Stimulated activated effector memory CD8-positive, alpha-beta T cell treated with anti-CD3 and anti-CD28 coated beads, Interleukin-12 subunit alpha, Interleukin-12 subunit beta, amount 100 ng/mL, for 72 hours (primary cell): ENCODE results near the gene SCNN1A.

Source experiments
- ATAC-seq: fragments of 150-1000 bp; cut with Tn5 transposase; 2 replicates; pipeline ENCODE4 v1.10.0; 2021
- DNase-seq, 2 donors: peaks; one replicate each; pipeline ENCODE4 v3.0.0; 2021 to 2022; ENCODE audit warnings: low spot score in 2 of 2
- H3K27ac Mint-ChIP-seq: one replicate; pipeline ENCODE4 v1.8.0; 2022; ENCODE audit warnings: mild to moderate bottlenecking, mixed read lengths
- H3K36me3 Mint-ChIP-seq: one replicate; pipeline ENCODE4 v1.8.0; 2022; ENCODE audit warnings: mild to moderate bottlenecking, mixed read lengths
- H3K4me1 Mint-ChIP-seq: one replicate; pipeline ENCODE4 v1.8.0; 2022; ENCODE audit warnings: mixed read lengths
- H3K4me3 Mint-ChIP-seq: one replicate; pipeline ENCODE4 v1.8.0; 2022; ENCODE audit warnings: mild to moderate bottlenecking, mixed read lengths
- H3K9me3 Mint-ChIP-seq: one replicate; pipeline ENCODE4 v1.8.0; 2022; ENCODE audit warnings: mixed read lengths

Gene SCNN1A

DNA sequence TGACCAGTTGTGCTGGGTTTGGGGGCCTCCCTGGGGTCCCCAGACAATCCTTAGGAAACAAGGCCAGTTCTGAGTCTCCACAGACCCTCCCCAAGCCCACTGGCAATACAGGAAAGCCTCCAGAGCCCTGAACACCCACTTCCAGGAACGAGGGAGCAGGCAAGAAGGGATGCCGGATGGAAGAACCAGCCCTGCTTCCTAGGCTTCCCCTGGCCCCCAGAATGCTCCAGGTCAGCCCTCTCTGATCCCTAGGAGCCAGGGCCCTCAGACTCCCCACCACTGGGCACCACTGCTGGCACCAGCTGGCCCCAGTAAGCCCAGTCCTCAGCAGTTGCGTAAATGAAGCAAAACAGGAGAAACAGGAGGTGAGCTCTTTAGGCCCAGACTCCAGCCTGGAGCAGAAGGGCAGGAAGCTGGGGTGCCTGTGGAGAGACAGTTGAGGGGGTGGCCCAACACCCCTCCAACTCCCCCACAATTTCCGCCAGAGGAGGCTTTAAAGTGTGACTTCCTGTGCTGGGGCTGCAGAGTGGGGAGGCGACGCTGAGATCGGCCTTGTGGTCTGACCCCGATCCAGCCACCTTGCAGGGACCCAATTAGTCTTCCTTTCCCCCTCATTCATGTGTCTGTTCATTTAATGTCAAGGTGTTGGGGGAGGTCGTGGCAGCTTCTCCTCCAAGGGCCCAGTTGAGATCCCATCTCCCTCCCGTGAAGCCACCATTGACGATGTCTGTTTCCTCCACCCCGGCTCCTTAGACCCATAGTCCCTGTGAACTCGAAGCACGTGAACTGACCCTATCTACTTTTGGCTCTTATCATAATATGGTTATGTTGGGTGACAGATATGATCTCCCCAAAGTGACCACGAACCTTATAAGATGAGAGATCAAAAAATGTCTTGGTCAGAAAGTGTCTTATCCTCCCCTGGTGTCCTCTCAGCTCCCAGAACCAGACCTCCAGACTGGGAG is 38.2 kb downstream of the SCNN1A start:
- peak; percentile 46 to 79 for DNase-seq
- H3K9me3 Mint-ChIP-seq = no peaks in the 10 kb centered on the region
- peak; percentile 2 for ATAC-seq
- no peak overlapping the region for H3K4me3 Mint-ChIP-seq
- H3K4me1 Mint-ChIP-seq = peaks cover 7% of the 10 kb centered on the region
- no peak overlapping the region for H3K27ac Mint-ChIP-seq
- H3K36me3 Mint-ChIP-seq = peaks cover 39% of the 10 kb centered on the region

GRCh38 chr12:6336079-6336888 is 39.1 kb downstream of the SCNN1A start:
- ATAC-seq (peak; percentile 59), DNase-seq (peak; percentile 41 to 79)
- Mint-ChIP-seq H3K4me3 (no peak overlapping the region), H3K4me1 (peaks cover 4% of the 10 kb centered on the region), H3K36me3 (peaks cover 48% of the 10 kb centered on the region), H3K27ac (no peak overlapping the region), H3K9me3 (no peaks in the 10 kb centered on the region)

GRCh38 chr12:6335451-6336078 is 39.8 kb downstream of the SCNN1A start:
- Mint-ChIP-seq H3K27ac (no peak overlapping the region), H3K9me3 (no peaks in the 10 kb centered on the region), H3K4me3 (no peak overlapping the region), H3K36me3 (peaks cover 55% of the 10 kb centered on the region), H3K4me1 (peaks cover 6% of the 10 kb centered on the region)
- peak; percentile 85 for ATAC-seq
- peak; percentile 69 to 90 for DNase-seq

- Mint-ChIP-seq H3K4me1 (peaks cover 6% of the 10 kb centered on the region), H3K27ac (no peak overlapping the region)
Observed at GRCh38 chr12:6334940-6335450, 40.4 kb downstream of the SCNN1A start.

GRCh38 chr12:6334359-6334758 is 41.0 kb downstream of the SCNN1A start:
- H3K36me3 Mint-ChIP-seq = peaks cover 67% of the 10 kb centered on the region
- H3K27ac Mint-ChIP-seq = no peak overlapping the region

More at GRCh38 chr12:6334940-6335450, 40.4 kb downstream of the SCNN1A start:
- DNase-seq (no peak), ATAC-seq (no peak)
- Mint-ChIP-seq H3K9me3 (no peaks in the 10 kb centered on the region), H3K4me3 (no peak overlapping the region), H3K36me3 (peaks cover 61% of the 10 kb centered on the region)

GRCh38 chr12:6333566-6333965 is 41.8 kb downstream of the SCNN1A start:
- H3K27ac Mint-ChIP-seq = no peak overlapping the region
- DNase-seq = no peak
- no peaks in the 10 kb centered on the region for H3K9me3 Mint-ChIP-seq

More at GRCh38 chr12:6334359-6334758, 41.0 kb downstream of the SCNN1A start:
- no peak overlapping the region for H3K4me3 Mint-ChIP-seq
- H3K9me3 Mint-ChIP-seq = no peaks in the 10 kb centered on the region
- no peak for DNase-seq
- ATAC-seq = no peak
- H3K4me1 Mint-ChIP-seq = peaks cover 6% of the 10 kb centered on the region

GRCh38 chr12:6333029-6333428 is 42.3 kb downstream of the SCNN1A start:
- Mint-ChIP-seq H3K4me3 (no peak overlapping the region), H3K4me1 (peaks cover 6% of the 10 kb centered on the region), H3K27ac (no peak overlapping the region), H3K36me3 (peaks cover 79% of the 10 kb centered on the region), H3K9me3 (no peaks in the 10 kb centered on the region)
- ATAC-seq = no peak
- no peak for DNase-seq

More at GRCh38 chr12:6333566-6333965, 41.8 kb downstream of the SCNN1A start:
- ATAC-seq = peak; percentile 62
- Mint-ChIP-seq H3K4me3 (no peak overlapping the region), H3K36me3 (peaks cover 74% of the 10 kb centered on the region), H3K4me1 (peaks cover 6% of the 10 kb centered on the region)

GRCh38 chr12:6332459-6332858 is 42.9 kb downstream of the SCNN1A start:
- H3K4me3 Mint-ChIP-seq = no peak overlapping the region
- H3K9me3 Mint-ChIP-seq = no peaks in the 10 kb centered on the region
- peaks cover 82% of the 10 kb centered on the region for H3K36me3 Mint-ChIP-seq
- H3K4me1 Mint-ChIP-seq = peaks cover 6% of the 10 kb centered on the region
- DNase-seq (no peak), ATAC-seq (no peak)
- no peak overlapping the region for H3K27ac Mint-ChIP-seq

GRCh38 chr12:6330999-6331714 is 44.2 kb downstream of the SCNN1A start:
- Mint-ChIP-seq H3K9me3 (no peaks in the 10 kb centered on the region), H3K36me3 (peaks cover 95% of the 10 kb centered on the region), H3K4me1 (peaks cover 14% of the 10 kb centered on the region), H3K4me3 (no peak overlapping the region), H3K27ac (peak overlapping the region; percentile 63)
- no peak for DNase-seq
- ATAC-seq = no peak

DNA sequence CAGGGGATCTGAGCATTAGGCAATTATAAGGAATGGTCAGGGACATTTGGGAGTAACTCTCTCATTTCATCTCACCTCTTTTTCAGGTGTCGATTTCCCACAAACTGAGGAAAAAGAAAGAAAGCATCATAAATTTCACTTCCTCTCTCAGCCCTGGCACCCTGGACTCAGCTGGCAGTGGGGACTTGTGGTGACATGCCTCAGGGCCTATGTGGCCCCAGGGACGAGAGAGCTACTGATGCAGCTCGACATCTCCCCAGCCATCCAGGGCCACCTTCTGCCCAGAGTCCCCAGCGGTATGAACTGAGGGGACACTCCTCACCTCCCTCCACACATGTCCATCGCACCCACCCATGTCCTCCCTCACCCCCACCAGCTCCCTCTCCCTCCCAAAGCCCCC is 45.2 kb downstream of the SCNN1A start:
- Mint-ChIP-seq H3K27ac (peak overlapping the region; percentile 63), H3K9me3 (no peaks in the 10 kb centered on the region), H3K4me1 (peaks cover 21% of the 10 kb centered on the region), H3K4me3 (no peak overlapping the region), H3K36me3 (peaks cover 93% of the 10 kb centered on the region)
- DNase-seq (no peak), ATAC-seq (no peak)

GRCh38 chr12:6329703-6330064 is 45.7 kb downstream of the SCNN1A start:
- Mint-ChIP-seq H3K9me3 (no peaks in the 10 kb centered on the region), H3K36me3 (peaks cover 92% of the 10 kb centered on the region), H3K27ac (peak overlapping the region; percentile 17), H3K4me3 (no peak overlapping the region), H3K4me1 (peaks cover 26% of the 10 kb centered on the region)
- ATAC-seq (no peak), DNase-seq (no peak)

- Mint-ChIP-seq H3K4me3 (no peak overlapping the region), H3K9me3 (no peaks in the 10 kb centered on the region), H3K36me3 (peaks cover 92% of the 10 kb centered on the region), H3K27ac (peak overlapping the region; percentile 63), H3K4me1 (peaks cover 31% of the 10 kb centered on the region)
- ATAC-seq (no peak), DNase-seq (no peak)
Observed at GRCh38 chr12:6328945-6329702, 46.2 kb downstream of the SCNN1A start.

DNA sequence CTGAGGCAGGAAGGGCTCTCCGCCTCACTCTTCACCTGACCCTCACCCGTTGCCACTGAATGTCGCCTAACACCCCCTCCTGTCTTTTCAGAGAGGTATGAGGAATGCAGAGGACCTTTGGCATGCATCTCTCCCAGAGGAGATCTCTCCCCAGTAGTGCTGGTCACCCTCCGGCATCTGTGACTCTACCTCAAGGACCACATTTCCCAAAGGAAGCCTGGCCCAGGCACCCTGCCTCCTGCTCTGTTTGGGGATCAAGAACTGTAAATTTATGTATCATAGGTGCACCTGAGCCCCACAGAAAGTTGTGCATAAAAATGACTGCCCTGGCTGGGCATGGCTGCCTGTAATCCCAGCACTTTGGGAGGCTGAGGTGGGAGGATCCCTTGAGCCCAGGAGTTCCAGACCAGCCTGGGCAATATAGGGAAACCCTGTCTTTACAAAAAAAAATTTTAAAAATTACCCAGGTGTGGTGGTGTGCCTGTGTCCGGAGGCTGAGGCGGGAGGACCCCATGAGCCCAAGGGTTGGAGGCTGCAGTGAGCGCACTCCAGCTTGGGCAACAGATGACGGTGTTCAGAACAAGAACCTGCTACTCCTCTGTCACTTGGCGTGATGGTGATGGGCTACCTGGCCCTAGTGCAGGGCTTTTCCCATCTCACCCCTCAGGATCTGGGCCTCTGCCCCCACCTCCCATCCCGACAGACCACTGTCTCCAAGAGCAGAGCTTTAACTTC is 47.2 kb downstream of the SCNN1A start:
- Mint-ChIP-seq H3K4me3 (no peak overlapping the region), H3K36me3 (peaks cover 90% of the 10 kb centered on the region), H3K27ac (peak overlapping the region; percentile 63), H3K4me1 (peaks cover 41% of the 10 kb centered on the region), H3K9me3 (no peaks in the 10 kb centered on the region)
- DNase-seq = no peak
- no peak for ATAC-seq
